GM12801 (cell line): ENCODE results near the gene TNP2.

ENCODE experiments used
- CTCF ChIP-seq: IDR thresholded peaks from one replicate; pipeline ENCODE4 v1.5.1; 2011; ENCODE audit warnings: control low read depth; ENCODE audit not compliant: insufficient read length; ENCODE audit errors: extremely low read depth

TNP2 gene

GRCh38 chr16:11225677-11226549, 43.2 kb downstream of the TNP2 start:
- no peak for TF ChIP-seq CTCF

GRCh38 chr16:11224894-11225676, 44.0 kb downstream of the TNP2 start:
- TF ChIP-seq CTCF: no peak

- TF ChIP-seq CTCF: no peak
Observed at GRCh38 chr16:11224096-11224893, 44.8 kb downstream of the TNP2 start.

GRCh38 chr16:11219178-11219577, 49.9 kb downstream of the TNP2 start:
- TF ChIP-seq CTCF: no peak

- TF ChIP-seq CTCF: no peak
Observed at GRCh38 chr16:11218604-11218962, 50.5 kb downstream of the TNP2 start.
